ENCODE results near the gene EML6.
"Not testable (repeated sequence)": the region's sequence is repeated elsewhere in the genome, so short reads cannot be mapped to it uniquely, and the experiment has no call there.

Gene EML6

DNA sequence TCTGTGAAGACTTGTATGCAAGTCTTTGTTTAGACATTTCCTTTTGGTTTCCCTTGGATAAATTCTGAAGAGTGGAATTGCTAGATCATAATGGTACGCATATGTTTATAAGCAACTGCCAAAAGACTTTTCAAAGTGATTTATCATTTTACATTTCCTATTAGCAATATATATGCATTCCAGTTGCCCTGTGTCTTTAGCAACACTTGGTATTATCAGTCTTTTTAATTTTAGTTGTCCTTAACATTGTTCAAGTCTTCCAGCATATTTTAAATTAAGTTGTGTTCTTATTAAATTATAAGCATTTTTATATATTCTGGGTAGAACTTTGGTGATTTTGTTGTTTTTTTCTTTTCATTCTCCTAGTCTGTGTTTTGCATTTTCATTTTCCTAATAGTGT is 81.8 kb downstream of the EML6 start:
- DNase-seq (ENCODE audit: low spot score), result no peak

DNA sequence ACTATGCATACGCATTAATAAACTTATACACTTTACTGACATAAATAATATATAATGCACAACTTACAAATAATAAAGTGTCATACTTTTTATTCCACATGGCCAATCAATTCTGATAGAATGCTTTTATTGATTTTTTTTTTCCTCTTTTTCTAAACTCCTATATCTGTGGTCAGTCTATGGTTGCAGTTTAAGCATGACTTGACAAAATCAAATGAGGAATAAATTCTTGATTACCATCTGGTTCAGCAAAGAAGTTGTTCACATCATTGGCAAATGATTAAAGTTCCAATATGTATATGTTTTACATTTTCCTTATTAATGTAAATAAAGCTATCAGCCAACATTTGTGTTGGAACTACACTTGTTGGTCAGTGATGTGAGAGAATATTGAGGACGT is 83.5 kb downstream of the EML6 start:
- DNase-seq (ENCODE audit: low spot score), result no peak

DNA sequence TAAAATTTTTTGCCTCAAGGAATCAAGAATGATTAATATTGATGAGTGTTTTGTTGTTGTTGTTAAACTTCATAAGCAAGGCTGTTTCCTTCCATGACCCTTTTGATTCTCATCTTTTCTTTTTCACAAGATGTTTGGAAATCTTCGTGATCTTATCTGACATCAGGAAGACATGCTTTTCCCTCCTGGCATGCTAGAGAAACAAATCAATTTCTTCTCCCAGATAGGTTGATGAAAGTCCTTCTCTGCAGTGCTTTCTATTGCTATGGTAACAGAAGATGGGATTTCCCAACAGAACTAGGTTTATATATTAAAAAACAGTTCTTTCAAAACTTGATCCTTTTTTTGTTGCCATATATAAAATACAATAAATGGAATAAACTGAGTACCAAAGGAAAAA is 85.2 kb downstream of the EML6 start:
- no peak for DNase-seq (ENCODE audit: low spot score)

DNA sequence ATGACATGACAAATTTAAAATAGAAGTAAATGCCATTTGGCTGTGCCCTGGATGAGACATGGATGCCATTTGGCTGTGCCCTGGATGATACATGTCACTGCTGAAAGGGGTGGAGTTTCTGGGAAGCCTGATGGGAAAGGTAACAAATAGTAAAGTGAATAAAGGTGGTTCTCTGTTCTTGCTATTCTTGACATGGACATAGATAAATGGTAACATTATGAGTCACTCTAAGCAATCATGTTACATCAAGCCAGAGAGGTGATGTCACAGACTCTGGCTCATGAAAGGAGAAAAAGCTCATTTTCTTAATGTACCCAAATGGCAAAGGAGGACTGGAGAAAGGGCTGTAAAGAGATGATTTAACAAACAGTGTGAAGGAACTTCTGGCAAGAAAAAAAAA is 86.4 kb downstream of the EML6 start:
- no peak for DNase-seq (ENCODE audit: low spot score)

DNA sequence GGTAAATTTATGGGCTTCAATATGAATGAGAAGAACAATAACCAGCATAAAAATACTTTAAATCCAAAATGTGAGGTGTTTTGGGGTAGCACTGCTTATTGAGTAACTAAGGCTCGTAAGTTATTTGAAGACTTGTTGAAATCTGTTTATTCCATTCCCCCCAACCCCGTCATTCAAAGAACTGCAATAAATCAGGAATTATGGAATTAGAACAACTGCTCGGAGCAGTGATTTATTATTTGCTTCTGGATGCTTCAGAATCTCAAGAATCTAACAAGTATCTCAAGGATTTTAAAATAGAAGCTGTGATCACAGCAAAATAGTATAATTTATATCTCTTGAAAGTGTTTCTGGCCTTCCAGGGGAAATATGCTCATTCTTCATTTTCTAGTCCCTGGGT is 86.8 kb downstream of the EML6 start:
- DNase-seq (ENCODE audit: low spot score), result no peak

DNA sequence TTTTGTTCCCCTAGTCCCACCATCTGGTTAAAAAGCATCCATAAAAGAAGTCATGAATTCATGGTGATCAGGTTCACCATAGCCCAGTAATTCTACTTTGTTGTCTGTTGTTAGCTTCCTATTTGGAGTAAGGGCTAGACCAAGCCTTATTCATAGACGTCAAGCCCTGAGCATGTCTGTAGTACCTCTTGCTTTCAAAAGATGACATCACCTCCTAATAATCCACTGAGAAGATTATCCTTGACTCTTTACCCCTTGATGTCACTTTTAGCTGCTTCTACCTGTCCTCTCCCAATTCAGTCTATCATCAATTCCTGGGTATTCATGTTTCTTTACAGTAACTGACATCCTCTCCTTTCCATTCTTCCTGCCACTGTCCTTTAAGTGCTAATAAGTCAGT is 90.1 kb downstream of the EML6 start:
- DNase-seq (ENCODE audit: low spot score), result no peak

DNA sequence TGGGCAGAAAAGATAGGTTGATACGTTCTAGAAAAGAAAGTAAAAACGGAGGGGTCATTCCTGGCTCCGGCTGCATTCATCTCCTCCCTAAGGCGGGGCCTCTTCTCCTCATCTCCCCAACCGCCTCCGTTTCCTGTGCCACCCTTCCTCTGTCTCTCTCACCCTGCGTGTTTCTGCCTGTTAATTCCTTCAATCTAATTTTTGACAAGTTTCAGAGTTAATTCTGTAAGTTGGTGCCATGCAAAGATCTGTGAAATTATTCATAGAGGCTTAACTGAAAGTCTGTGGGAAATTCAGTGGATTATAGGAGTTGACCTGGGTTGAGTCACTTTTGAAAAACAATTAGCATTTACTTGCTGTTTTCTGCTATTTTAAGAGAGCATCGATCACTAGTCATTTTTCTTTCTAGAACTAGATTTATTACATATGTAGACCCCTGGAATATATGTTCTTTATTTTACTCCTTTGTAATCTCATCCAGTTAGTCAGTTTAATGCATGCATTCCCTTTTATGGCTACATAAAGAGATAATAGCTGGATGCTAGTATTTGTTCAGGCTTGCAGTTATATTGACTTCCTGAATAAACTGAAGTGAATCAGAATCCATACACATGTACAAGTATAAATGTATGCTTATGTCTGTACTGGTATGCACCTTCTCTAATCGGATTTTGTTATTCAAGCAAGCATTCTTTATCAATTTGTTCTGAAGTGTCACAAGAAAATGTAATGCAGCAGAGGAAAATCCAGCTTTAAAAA is 91.1 kb downstream of the EML6 start:
- DNase-seq (ENCODE audit: low spot score), result no peak

DNA sequence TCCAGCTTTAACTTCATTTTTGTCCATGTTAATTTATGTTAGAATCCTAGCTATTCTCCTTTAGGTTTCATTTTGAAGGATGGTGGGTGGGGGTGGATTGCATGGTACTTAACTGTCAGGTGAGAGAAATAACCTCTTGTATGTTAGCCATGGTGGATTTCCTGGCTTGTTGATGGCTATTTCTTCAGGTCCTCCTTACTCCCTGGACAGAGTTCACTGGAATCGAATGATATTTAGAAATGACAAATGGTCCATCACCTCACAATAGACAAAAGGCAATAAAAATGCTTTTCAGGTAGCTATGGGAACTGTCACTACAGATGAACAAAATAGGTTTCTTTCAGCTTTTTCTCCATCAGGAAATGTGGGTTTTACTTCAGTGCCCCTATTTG is 91.7 kb downstream of the EML6 start:
- DNase-seq (ENCODE audit: low spot score), result no peak

DNA sequence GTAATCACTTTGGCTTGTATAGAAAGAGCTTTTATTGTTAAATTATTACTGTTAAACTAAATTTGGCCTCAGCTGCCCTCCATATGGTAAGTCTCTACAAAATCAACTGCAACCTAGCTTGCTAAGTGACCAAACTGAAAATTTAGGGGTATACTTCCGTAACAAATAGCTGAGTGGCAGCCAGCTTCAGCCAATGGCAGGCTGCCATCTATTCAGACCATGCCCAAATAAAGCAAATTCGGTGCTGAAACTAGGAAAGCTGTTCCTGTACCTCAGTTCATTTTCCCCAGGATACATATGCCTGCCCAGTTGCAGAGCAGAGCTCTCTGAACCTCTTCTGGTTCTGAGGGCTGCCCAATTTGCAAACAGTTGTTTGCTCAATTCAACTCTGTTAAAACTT is 94.8 kb downstream of the EML6 start:
- no peak for DNase-seq (ENCODE audit: low spot score)

DNA sequence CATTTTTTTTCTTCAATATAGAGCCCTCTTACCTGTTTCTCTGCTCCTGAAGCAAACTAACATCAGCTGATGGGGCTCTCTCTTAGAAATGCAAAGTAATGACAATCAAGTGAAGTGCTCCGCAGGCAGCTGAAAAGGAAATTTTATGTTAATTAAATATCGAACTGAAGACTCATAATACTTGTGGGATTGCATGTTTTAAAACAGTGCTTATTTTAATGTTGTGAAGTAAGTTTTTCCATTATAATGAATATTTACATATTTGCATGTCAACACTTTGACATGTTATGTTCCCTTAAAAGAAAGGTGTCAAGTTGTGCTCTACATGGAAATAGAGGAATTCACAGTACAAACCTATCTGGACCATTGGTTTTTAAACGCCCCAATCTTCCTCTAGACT is 97.1 kb downstream of the EML6 start:
- DNase-seq (ENCODE audit: low spot score), result no peak

DNA sequence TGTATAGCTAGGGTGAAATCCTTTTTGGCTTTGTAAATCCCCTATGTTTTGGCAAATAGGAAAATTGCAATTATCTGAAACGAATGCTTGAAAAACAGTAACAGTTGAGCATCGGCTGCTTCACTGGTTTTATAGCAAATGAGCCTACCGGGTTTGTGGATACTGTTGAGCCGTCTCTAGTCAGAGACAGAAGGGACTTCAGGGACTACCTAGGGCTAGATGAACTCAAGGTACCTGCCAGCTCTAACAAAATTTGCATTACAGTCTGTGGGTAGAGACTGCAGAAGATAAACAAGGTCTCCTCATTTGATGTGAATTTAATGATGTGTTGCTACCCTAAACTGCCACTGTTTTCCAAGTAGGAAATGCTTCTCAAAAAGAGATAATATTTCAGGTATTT is 101.1 kb downstream of the EML6 start:
- no peak for DNase-seq (ENCODE audit: low spot score)

DNA sequence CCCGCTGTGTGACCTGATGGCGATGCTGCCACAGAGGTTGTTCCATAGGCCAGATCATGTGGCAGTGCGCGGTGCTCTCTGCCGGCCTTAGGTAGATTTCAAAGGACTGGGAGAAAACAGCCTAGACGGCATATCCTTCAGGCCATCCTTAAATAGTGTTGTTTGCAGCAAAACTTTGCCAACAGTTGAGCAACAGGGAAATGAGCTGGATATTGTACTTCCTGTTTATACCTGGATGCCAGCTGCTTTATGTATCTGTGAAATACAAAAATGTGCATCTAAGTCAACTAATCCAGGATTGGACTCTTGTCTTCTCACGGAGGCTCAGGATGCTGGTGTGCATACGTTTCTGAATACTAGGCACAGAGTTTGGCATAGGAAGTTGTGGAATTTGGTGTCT is 107.1 kb downstream of the EML6 start:
- no peak for DNase-seq (ENCODE audit: low spot score)

DNA sequence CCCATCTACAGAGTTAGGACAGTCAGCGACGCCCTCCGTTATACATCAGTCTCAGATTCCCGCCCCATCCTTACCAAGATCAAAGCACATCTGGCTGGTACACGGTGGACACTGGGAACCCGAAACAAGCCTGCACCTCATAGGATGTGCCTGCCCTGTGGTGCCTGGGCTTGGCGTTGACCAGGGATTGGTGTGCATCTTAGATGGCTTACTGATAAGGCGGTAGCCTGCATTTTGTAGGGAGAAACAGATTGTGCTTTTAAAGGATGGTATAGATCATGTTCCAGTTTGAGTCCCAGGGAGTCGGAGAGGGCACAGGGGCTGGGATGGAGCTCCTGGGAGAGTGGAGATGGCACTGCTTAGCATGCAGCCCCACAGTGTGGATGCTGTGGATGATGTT is 108.0 kb downstream of the EML6 start:
- no peak for DNase-seq (ENCODE audit: low spot score)

DNA sequence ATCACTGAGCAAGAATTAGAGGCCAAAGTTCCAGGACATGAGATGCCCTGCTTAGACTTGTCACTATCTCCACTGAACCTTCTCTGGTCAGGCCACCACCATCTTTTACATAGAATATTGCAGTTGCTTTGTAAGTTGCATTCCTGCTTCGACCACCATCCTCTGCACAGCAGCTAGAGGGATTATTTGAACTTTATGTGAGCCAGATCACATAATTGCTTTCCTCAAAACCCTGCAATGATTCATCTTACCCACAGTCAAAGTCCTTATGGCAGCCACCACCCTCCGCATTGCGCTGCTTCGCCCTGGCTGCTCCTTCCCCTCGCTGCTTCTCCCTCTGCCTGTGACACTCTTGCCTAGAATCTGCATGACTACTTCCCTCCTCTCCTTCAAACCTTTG is 111.3 kb downstream of the EML6 start:
- no peak for DNase-seq (ENCODE audit: low spot score)

DNA sequence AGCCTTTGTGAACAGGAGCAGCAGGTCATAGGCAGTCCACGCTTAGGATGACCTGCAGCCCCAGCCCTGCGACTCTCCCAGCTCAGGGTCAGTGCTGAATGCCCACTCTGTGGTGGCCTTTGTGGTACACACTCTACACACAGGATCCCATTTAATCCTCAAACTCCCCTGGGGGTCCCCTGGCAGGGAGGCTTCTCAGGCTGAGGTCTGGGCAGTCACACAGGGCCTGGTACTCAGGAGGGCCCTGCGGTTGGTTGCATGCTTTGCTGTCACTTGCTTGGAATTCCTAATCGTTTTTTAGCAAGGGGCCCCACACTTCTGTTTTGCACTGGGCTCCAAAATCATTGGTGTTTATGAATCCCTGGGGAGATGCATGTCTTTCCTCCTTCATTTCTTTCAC is 113.0 kb downstream of the EML6 start:
- DNase-seq (ENCODE audit: low spot score), result no peak

DNA sequence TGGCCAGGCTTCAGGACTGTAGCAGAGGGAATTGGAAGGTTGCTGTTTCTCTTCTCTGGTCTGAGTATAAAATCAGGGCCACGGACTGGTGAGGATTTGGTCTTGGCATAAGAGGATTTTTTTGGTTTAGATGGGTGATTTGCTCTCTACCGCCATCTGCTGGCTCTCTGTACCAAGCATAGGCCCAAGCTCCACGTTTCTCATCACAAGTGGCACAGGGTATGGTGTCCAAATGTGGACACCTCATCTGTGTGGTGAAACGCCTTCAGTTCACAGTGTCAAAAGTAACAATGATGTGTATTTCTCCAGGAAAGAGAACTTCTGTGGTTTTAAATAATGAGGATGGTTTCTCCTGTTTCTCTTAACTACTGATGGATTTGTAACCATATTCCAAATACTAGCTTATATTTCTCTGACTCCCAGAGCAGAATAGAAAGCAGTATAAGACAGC is 115.1 kb downstream of the EML6 start:
- DNase-seq (ENCODE audit: low spot score), result peak; percentile 59

DNA sequence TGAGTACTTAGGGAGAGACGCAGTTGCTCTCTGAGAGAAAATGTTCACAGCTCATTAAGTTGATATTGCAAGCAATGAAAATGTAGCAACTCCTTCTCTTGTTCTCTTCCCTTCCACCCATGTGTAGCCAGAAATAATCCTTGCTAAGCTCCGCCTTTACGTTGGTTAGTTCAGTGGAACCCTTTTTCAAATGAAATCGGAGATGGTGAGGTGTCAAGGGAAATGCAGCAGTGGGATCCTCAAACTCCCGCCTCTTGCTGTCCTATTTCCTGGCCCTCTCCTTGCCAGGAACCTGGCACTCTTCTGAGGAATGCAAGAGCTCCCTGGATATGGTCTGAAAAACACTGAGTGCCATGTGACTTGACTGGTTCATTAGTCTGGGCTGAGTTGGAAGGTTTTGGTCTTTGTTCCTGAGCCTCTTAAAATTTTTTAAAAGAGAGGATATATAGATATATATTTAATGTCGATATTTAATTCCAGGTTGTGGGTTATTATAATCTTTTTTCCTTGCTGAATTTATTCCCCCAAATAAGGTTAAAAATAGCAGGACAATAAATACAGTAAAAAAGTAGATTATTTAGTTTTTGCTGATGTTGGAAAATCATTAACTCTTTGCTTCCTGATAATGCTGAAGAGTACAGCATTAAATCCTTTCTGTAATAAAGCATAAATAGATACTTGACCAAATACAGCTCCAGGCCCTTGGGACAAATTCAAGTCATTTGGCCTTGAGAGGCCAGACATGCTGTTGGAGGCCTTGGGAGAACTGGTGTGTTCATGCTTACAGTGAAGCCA is 116.2 kb downstream of the EML6 start:
- no peak for DNase-seq (ENCODE audit: low spot score)

DNA sequence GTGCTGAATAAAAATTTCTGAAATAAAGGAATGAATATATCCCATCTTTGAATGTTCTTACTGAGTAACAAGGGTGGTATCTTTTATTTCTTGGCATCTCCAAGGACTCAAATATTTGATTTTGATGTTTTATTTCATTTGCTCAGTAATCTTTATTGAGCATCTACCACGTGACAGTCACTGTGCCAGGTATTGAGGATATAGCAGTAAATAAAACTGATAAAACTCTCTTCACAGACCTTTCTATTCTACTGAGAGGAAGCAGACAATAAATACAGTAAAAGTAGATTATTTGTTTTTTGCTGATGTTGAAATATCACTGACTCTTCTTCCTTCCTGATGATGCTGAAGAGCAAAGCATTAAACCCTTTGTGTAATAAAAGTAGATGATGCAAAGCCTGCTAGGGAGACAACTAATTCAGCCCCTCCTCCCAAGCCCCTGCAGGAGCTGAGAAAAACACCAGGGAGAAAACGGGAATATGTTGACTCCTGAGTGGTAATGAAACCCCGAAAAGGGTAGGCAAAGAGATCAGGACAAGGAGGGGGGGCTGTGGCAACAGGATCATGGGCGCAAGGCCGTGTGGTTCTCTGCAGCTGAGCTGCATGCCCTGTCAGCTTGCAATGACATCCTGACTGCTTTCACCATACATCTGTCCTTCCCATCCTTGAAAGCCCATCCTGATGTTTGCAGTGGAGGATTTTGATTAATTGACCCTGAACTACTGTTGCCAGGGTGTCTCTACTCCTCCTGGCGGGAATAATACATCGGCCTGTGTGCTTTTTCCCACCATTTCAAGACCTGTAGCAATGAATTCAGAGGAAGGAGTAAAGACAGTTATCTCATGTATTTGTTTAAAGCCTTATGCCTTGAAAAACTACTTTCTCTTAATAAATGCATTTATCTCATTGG is 117.4 kb downstream of the EML6 start:
- DNase-seq (ENCODE audit: low spot score), result no peak

DNA sequence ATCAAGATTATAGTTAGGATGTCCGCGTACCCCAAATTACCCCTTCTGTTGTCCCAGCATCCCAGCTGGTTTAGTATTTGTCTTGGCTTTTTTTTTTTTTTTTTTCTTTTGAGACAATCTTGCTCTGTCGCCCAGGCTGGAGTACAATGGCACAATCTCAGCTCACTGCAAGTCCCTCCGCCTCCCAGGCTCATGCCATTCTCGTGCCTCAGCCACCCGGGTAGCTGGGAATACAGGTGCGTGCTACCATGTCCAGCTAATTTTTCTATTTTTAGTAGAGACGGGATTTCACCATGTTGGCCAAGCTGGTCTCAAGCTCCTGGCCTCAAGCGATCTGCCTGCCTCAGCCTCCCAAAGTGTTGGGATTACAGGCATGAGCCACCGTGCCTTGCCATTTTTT is 118.0 kb downstream of the EML6 start:
- not testable (repeated sequence) for DNase-seq (ENCODE audit: low spot score)

DNA sequence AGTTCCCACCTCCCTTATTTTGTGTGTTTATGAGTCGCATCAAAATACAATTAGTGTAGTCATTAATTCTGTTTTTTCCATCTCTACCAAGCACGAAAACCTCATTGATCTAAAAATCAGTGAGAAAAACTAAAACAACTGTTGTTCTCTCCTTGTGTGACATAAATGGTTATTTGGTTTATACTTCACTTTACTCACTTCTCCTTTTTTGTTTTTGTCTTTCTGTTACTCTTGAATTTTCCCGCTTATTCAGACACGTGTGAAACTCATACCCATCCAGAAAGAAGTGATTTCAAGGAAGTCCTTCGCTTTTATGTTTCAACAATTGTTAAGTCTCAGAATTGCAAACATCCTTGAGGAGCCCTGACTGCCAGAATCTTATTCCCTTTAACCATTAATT is 121.6 kb downstream of the EML6 start:
- no peak for DNase-seq (ENCODE audit: low spot score)

DNA sequence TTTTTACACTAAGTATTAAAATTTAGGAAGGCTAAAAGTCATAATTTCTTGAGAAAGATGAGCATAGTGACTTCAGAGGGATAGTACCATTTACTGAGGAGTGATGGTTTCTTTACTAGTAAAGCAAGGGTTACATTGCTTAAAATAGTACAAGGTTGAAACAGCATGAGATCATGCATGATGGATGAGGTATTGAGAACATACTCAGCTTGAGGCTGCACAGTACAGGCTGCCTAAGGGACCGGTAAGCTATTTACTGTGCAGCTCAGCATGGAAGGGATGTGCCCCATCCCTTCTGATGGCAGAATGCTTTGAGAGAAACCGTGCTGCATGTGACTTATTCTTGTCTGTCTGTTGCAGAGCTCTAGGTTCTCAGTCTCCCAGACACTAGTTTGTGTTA is 122.1 kb downstream of the EML6 start:
- no peak for DNase-seq (ENCODE audit: low spot score)

All from HuH-7 (cell line).